Measurements from ENCODE around the gene MED20.

- TF ChIP-seq, protein P1, sequence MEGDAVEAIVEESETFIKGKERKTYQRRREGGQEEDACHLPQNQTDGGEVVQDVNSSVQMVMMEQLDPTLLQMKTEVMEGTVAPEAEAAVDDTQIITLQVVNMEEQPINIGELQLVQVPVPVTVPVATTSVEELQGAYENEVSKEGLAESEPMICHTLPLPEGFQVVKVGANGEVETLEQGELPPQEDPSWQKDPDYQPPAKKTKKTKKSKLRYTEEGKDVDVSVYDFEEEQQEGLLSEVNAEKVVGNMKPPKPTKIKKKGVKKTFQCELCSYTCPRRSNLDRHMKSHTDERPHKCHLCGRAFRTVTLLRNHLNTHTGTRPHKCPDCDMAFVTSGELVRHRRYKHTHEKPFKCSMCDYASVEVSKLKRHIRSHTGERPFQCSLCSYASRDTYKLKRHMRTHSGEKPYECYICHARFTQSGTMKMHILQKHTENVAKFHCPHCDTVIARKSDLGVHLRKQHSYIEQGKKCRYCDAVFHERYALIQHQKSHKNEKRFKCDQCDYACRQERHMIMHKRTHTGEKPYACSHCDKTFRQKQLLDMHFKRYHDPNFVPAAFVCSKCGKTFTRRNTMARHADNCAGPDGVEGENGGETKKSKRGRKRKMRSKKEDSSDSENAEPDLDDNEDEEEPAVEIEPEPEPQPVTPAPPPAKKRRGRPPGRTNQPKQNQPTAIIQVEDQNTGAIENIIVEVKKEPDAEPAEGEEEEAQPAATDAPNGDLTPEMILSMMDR (IDR thresholded peaks at IDR 0.05 in 8 of 11, conservative IDR thresholded peaks at IDR 0.05 in 3 of 11), result no peak
- TF ChIP-seq POLR2A (IDR thresholded peaks at IDR 0.05), result no peak
Measured at GRCh38 chr6:41859356-41859755, 61.6 kb downstream of the MED20 start.
